DOHH2 (cell line): ENCODE measurements around the gene MRGPRF.

Experiments
- H3F3A ChIP-seq: fragments of 200-600 bp; sonication (generic), shearing (Covaris generic); 2 replicates; pipeline ENCODE4 v1.6.0; 2016; ENCODE audit warnings: antibody characterized with exemption, mild to moderate bottlenecking; ENCODE audit not compliant: control insufficient read depth, insufficient read depth
- H3K27ac ChIP-seq: fragments of 200-600 bp; sonication (generic); 2 replicates; pipeline ENCODE4 v1.5.1; 2014; ENCODE audit warnings: low read depth, mild to moderate bottlenecking, low read length, moderate library complexity
- H3K27me3 ChIP-seq: fragments of 200-600 bp; sonication (generic); 2 replicates; pipeline ENCODE4 v1.6.1; 2014; ENCODE audit warnings: mild to moderate bottlenecking, low read length, mixed read lengths; ENCODE audit not compliant: control insufficient read depth
- H3K36me3 ChIP-seq: fragments of 200-600 bp; sonication (generic); 2 replicates; pipeline ENCODE4 v1.6.1; 2014; ENCODE audit warnings: mild to moderate bottlenecking, low read length, moderate library complexity, mixed read lengths; ENCODE audit not compliant: control insufficient read depth
- H3K4me1 ChIP-seq: fragments of 200-600 bp; sonication (generic); 2 replicates; pipeline ENCODE4 v1.6.1; 2014; ENCODE audit warnings: mild to moderate bottlenecking, low read length, mixed read lengths; ENCODE audit not compliant: control insufficient read depth
- H3K4me2 ChIP-seq: fragments of 200-600 bp; sonication (generic); 2 replicates; pipeline ENCODE4 v1.6.0; 2014; ENCODE audit warnings: mild to moderate bottlenecking, low read length, moderate library complexity
- H3K4me3 ChIP-seq: fragments of 200-600 bp; sonication (generic); 2 replicates; pipeline ENCODE4 v1.5.1; 2014; ENCODE audit warnings: mild to moderate bottlenecking, low read length, mixed read lengths
- H3K79me2 ChIP-seq: fragments of 200-600 bp; sonication (generic); 2 replicates; pipeline ENCODE4 v1.6.1; 2014; ENCODE audit warnings: mild to moderate bottlenecking, low read length, mixed read lengths; ENCODE audit not compliant: control insufficient read depth
- H3K9me2 ChIP-seq: fragments of 200-600 bp; sonication (generic); replicated peaks from 2 replicates; pipeline ENCODE4 v1.6.1; 2014; ENCODE audit warnings: mild to moderate bottlenecking, low read length, mixed read lengths; ENCODE audit not compliant: control insufficient read depth
- H3K9me3 ChIP-seq: fragments of 200-600 bp; sonication (generic); 2 replicates; pipeline ENCODE4 v1.6.1; 2014; ENCODE audit warnings: antibody characterized with exemption, low read length, mixed read lengths; ENCODE audit not compliant: control insufficient read depth, insufficient read depth
- H4K20me1 ChIP-seq: fragments of 200-600 bp; sonication (generic); 2 replicates; pipeline ENCODE4 v1.6.0; 2014; ENCODE audit warnings: low read depth, mild to moderate bottlenecking, antibody characterized with exemption, low read length, moderate library complexity; ENCODE audit not compliant: control insufficient read depth, insufficient read depth
- EZH2phosphoT487 ChIP-seq: fragments of 200-600 bp; sonication (generic); IDR thresholded peaks from 2 replicates; pipeline ENCODE4 v1.6.1; 2017; ENCODE audit warnings: borderline replicate concordance, mild to moderate bottlenecking, antibody characterized with exemption, low read length, moderate library complexity, mixed read lengths
- TF ChIP-seq, protein P1 (sequence below): fragments of 200-600 bp; sonication (generic); IDR thresholded peaks from one replicate; pipeline ENCODE4 v1.5.1; 2014; ENCODE audit warnings: antibody characterized with exemption, mild to moderate bottlenecking, low read depth, low read length; ENCODE audit not compliant: poor library complexity, severe bottlenecking

Gene MRGPRF

DNA sequence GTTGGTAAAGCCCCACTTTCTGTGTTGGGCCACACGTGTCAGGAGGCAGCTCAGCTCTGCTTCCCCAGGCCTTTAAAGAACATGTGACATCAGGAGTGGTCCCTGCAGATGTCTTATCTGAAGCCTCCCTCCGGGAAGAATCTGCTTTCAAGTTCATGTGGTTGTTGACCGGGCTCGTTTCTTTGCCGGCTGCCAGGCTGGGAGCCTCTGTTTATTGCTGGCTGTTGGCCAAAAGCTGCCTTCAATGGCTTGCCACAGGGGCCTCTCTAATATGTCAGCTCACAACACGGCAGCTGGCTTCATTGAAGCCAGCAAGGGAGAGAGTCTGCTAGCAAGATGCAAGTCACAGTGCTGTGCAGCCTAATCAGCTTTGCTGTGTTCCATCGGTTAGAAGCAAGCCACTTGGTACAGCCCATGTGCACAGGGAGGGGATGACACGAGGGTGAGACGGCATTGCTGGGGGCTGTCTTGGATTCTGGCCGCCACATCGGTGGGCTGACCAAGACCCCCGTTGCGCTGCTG lies 14.6 kb downstream of the MRGPRF start:
- H3K9me2 ChIP-seq = no peaks in the 10 kb centered on the region
- no peaks in the 10 kb centered on the region for H3F3A ChIP-seq
- H3K4me3 ChIP-seq = no peak overlapping the region
- H3K27me3 ChIP-seq = no peaks in the 10 kb centered on the region
- H3K4me2 ChIP-seq = no peak overlapping the region
- no peaks in the 10 kb centered on the region for H3K9me3 ChIP-seq
- no peaks in the 10 kb centered on the region for H4K20me1 ChIP-seq
- no peak overlapping the region for H3K27ac ChIP-seq
- H3K79me2 ChIP-seq = no peaks in the 10 kb centered on the region
- TF ChIP-seq EZH2phosphoT487 = no peak
- TF ChIP-seq, protein P1, sequence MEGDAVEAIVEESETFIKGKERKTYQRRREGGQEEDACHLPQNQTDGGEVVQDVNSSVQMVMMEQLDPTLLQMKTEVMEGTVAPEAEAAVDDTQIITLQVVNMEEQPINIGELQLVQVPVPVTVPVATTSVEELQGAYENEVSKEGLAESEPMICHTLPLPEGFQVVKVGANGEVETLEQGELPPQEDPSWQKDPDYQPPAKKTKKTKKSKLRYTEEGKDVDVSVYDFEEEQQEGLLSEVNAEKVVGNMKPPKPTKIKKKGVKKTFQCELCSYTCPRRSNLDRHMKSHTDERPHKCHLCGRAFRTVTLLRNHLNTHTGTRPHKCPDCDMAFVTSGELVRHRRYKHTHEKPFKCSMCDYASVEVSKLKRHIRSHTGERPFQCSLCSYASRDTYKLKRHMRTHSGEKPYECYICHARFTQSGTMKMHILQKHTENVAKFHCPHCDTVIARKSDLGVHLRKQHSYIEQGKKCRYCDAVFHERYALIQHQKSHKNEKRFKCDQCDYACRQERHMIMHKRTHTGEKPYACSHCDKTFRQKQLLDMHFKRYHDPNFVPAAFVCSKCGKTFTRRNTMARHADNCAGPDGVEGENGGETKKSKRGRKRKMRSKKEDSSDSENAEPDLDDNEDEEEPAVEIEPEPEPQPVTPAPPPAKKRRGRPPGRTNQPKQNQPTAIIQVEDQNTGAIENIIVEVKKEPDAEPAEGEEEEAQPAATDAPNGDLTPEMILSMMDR = no peak
- H3K4me1 ChIP-seq = no peaks in the 10 kb centered on the region
- H3K36me3 ChIP-seq = no peaks in the 10 kb centered on the region

DNA sequence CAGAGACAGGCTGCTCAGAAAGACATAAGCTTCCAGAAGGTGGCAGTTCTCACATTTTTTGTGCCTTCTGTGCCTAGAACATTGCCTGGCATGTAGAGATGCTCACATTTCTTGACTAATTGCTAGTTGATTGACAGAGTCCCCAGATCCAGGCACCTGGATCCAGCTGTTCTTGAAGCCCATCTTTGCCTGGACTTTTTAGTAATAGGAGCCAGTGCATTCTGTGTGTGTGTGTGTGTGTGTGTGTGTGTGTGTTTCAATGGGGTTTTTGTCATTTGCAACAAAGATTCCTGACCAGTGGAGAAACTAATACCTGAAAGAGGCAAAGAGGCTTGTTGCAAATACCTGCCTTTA lies 15.1 kb downstream of the MRGPRF start:
- H3K4me2 ChIP-seq = no peak overlapping the region
- no peaks in the 10 kb centered on the region for H3F3A ChIP-seq
- H3K27ac ChIP-seq = no peak overlapping the region
- H3K36me3 ChIP-seq = no peaks in the 10 kb centered on the region
- H4K20me1 ChIP-seq = no peaks in the 10 kb centered on the region
- no peaks in the 10 kb centered on the region for H3K4me1 ChIP-seq
- H3K79me2 ChIP-seq = no peaks in the 10 kb centered on the region
- H3K4me3 ChIP-seq = no peak overlapping the region
- H3K27me3 ChIP-seq = no peaks in the 10 kb centered on the region
- TF ChIP-seq, protein P1 = no peak
- no peak for TF ChIP-seq EZH2phosphoT487
- no peaks in the 10 kb centered on the region for H3K9me2 ChIP-seq
- no peaks in the 10 kb centered on the region for H3K9me3 ChIP-seq

DNA sequence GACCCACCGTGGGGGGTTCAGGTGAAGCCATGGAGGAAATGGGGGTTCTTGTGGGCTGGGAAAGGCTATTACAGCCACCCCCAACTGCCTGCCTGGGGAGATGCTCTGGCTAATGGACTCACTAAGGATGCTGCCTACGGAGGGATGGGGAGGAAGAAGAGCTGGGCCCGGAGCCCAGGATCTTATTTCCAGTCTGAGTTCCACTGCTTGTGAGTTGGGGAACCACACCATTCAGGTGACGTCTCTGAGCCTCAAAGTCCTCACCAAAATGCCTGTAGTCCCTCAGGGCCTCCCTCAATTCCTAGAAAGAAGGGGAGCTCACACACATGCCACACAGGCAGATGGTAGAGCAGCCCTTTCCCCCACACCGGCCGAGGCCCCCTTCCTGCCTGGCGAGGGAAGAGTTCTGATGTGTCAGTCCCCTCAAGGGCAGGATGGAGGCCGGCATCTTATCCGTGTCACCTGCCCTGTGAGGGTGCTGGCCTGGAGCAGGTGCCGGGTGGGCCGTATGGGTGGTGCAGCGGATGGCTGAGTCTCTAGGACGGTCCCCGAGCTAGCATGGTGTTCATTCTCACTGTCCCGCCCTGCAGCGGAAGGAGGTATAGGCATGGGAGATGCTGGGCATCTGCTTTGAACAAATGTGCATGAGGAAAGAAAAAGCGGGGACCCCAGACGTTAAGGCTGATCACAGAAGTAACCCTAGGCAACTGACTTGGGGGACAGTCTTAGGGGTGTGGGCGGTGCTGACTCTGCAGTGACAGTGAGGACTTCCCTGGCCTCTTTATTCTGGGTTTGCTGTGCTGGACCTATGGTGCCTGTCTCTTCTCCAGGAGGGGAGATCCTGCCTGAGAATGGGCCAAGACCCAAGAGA lies 15.7 kb downstream of the MRGPRF start:
- Histone ChIP-seq H3K27ac (no peak overlapping the region), H3K4me2 (no peak overlapping the region), H3K79me2 (no peaks in the 10 kb centered on the region), H3K9me2 (no peaks in the 10 kb centered on the region), H3K9me3 (no peaks in the 10 kb centered on the region), H3K27me3 (no peaks in the 10 kb centered on the region), H3K36me3 (no peaks in the 10 kb centered on the region), H3K4me3 (no peak overlapping the region), H3F3A (no peaks in the 10 kb centered on the region), H4K20me1 (no peaks in the 10 kb centered on the region), H3K4me1 (no peaks in the 10 kb centered on the region)
- TF ChIP-seq EZH2phosphoT487 = no peak
- TF ChIP-seq, protein P1 = no peak
